ENCODE results near the gene DYNC1H1.
"Not testable (repeated sequence)": the region's sequence is repeated elsewhere in the genome, so short reads cannot be mapped to it uniquely, and the experiment has no call there.

The DYNC1H1 gene

GRCh38 chr14:102074415-102074964, 110.1 kb downstream of the DYNC1H1 start:
- DNase-seq: no peak

GRCh38 chr14:102075155-102075554, 110.8 kb downstream of the DYNC1H1 start:
- DNase-seq: no peak

DNA sequence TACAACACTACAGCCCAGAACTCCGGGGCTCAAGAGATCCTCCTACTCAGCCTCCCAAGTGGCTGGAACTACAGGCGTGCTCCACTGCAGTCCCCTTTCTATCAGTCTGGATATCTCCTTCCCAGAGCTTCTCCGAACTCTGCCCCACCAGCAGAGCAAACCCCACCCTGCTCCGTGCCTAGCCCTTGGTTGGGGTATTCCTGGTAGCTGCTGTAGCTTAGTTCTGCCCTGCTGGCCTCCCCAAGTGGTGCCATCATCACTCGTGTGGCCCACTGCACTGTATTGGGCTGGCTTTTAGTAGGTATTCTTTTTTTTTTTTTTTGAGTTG, 113.0 kb downstream of the DYNC1H1 start:
- no peak for DNase-seq

DNA sequence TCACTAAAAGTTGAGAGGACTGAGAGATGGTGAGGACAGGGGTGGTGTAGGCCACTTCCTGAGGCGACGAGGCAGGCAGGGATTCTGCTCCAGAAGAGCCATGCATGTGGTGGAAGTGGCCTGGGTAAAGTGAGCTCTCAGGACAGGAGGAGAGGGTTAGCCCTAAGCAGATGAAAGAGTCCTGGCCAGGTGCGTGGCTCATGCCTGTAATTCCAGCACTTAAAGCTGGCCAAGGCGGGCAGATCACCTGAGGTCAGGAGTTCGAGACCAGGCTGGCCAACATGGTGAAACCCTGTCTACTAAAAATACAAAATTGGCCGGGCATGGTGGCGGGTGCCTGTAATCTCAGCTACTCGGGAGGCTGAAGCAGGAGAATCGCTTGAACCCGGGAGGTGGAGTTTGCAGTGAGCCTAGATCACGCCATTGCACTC, 114.0 kb downstream of the DYNC1H1 start:
- DNase-seq: not testable (repeated sequence)

- DNase-seq: no peak
These were observed 114.7 kb downstream of the DYNC1H1 start for GRCh38 chr14:102078831-102079699.

DNA sequence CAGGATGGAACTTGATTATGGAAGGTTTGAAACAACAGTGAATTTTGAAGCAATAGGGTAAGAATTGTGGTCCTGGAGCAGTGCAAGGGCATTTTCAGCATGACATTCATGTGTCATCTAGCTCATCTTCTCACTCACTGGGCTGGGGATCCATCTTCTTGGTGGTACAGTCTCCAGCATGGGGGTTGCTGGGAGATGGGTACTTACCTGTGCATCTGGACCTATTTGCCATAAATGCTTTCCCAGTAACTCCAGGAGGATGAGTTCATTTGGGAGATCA, 115.3 kb downstream of the DYNC1H1 start:
- no peak for DNase-seq

GRCh38 chr14:102080183-102081080, 116.1 kb downstream of the DYNC1H1 start:
- no peak for DNase-seq

DNA sequence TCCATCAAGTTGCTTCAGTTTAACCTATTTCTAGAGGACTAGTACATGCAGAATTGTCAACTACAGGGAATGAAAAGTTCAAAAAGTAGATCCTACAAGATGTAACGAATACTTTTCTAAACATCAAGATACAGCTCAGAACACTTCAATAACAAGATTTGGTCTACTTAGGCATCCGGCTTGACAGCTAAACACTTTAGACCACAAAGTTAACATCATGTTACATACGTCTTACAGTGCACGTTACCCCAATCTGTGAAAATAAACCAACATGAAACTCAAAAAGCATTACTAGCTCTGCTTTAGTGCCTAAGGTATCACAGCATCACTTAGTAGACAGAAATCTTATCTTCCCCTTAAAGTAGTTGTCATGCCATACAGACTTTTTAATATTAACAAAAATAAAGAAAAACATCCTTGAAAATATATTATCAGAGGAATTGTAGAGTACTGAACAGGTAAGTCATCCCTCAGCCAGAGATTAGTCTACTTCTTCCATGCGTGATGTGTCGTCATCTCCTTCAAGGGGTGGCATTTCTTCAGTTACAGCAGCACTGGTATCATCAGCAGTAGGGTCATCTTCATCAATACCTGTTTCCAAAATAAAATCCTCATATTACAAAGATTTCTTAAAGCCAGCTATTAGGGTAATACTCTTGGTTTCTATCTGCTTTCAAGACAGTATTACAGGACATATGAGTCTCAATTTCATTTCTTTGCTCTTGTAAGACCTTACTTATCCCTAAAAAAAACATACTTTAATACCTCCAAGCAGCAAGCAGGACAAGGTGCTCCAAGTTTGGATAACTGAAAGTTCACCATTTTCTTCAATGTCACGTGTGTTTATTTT, 117.1 kb downstream of the DYNC1H1 start:
- no peak for DNase-seq

DNA sequence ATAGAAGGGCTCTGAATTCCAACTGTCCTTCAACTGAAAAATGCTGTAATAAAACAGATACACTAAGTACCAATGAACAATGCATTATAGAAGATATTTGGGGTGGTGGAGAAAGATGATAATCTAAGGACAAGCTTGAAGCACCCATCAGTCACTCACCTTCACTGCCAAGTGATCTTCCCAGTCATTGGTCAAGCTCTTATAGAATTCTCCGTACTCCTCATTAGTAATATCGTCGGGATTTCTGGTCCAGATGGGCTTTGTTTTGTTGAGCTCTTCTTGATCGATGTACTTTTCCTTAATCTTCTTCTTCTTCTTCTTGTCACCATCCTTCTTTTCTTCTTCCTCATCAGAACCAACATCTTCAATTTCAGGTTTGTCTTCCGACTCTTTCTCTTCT, 120.1 kb downstream of the DYNC1H1 start:
- not testable (repeated sequence) for DNase-seq

DNA sequence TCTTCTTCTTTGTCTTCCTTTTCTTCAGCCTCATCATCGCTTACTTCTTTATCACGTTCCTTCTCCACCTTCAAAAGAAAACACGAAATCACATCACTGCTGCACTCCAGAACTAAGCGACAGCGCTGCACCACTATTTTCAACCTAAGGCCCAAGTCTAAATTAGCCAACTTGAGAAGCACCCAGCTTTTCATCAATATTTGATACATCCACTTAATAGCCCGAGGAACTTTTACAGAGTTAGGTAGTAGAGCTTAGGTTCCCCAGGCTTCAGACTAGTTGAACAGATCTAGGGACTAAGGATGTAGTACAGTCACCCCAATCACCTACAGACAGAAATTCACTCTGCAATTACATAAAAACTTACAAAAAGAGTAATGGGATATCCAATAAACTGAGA, 120.6 kb downstream of the DYNC1H1 start:
- DNase-seq: no peak

GRCh38 chr14:102085488-102085887, 121.1 kb downstream of the DYNC1H1 start:
- no peak for DNase-seq

DNA sequence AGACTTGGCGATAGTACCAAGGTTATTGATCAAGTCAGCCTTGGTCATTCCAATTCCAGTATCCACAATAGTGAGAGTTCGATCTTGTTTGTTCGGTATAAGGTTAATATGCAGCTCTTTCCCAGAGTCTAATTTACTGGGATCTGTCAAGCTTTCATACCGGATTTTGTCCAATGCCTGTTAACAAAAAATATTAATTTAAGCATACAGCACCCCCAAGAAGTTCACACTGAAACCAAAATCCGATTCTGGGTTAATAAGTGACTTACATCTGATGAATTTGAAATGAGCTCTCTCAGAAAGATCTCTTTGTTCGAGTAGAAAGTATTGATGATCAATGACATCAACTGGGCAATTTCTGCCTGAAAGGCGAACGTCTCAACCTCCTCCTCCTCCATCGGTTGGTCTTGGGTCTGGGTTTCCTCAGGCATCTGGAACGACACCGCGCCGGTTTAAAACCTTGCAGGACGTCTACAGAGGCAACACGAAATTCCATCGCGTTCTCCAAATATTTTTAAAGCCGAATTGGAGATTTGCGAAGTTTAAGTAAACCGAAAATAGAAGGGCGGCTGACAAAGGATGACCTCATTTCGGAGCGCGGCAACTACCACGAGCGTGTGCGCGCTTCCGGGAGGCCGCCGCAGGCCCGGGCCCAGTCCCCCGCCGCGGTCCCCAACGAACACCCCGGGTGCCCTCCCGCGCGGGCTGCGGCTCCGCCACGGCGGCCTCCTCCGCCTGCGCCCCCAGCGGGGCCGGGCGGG, 121.8 kb downstream of the DYNC1H1 start:
- peak in 1 of 2 experiments; percentile 45 for DNase-seq

DNA sequence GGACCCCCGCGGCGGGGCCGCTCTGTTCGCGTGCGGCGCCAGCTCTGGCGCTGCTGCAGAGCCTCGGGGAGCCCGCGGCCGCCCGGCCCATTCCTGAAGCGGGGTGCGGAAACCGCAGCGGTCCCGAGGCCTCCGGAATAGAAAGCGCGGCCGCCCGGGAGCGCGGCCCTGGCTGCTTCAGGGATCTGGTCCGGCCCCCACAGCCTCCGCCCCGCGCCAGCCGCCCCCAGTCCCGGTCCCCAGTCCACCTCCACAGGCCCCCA, 122.3 kb downstream of the DYNC1H1 start:
- DNase-seq: no peak

DNA sequence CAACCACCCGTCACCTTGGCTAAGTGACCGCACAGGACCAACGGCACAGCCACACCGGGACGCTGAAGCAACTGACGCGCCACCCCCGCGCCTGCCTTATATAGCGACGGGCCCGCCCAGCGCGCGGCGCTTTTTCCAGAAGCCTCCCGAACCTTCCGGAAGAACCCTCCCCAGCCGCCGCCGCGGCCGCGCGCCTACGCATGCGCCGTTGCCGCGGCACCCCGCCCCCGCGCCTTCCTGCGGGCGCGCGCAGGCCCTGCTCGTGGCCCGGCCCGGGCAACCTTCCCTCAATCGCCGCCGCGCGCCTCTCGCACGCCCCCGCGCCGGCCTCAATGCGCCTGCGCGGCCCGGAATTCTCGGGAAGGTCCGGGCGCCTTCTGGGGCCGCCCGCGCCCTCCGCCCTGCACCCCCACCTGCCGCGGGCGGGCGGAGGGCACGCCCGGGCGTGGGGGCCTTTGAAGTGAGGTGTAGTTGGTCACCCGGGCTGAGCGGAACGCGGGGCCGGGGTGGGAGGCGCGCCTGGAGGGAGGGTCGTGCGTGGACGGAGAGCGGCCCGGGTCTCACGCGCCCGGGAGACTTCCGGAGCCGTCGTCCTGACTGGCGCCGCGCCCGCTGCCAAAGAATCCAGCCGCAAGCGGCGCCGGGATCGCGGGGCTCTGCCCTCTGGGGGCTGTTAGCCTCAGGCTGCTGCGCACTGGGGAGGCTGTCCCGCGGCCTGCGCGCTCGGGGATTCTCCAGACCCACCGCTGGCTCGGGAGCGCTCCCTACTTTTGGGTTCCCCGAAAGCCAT, 122.8 kb downstream of the DYNC1H1 start, which contains the start of gene HSP90AA1:
HSP90AA1 (minus strand) TSS at position 73 of the 790 bp plus-strand sequence. CDS start 666 bp downstream, outside the sequence.
- peak; percentile 72 to 96 for DNase-seq

DNA sequence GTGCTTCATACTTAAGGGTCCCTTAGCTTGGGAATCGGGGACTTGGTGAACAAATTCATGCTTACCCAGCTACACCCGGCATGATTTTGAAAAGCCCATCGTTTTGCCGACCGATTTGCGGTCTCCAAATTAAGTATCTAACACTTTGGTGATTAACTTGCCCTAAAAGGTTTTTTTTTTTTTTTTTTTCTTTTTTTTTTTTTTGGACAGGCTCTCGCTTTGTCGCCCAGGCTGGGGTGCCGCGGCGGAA, 123.3 kb downstream of the DYNC1H1 start:
- no peak for DNase-seq

- DNase-seq: peak in 1 of 2 experiments; percentile 35
These were observed 123.8 kb downstream of the DYNC1H1 start for GRCh38 chr14:102088012-102088792.

GRCh38 chr14:102089621-102090343, 125.4 kb downstream of the DYNC1H1 start:
- no peak for DNase-seq

- DNase-seq: no peak
These were observed 126.3 kb downstream of the DYNC1H1 start for GRCh38 chr14:102090713-102091112.

DNA sequence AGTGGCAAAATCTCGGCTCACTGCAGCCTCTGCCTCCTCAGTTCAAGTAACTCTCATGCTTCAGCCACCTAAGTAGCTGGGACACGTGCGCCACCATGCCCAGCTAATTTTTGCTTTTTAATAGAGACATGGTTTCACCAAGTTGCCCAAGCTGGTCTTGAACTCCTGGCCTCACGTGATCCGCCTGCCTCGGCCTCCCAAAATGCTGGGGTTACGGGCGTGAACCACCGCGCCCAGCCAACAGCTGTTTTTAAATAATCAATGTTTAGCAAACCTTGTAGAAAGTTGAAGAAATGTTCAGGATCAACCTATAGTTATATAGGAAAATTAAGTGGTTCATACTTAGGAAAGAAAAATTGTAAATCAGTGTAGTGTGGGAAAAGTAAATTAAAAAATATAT, 128.4 kb downstream of the DYNC1H1 start:
- DNase-seq: no peak

- no peak for DNase-seq
These were observed 129.7 kb downstream of the DYNC1H1 start for GRCh38 chr14:102094101-102094500.
